Ramos (cell line): ENCODE measurements around the gene KDM5B.

Experiments
- in situ Hi-C: fragments of 300-500 bp; cut with MboI; formaldehyde crosslinking; loops from one replicate; pipeline ENCODE4 v1.14.3; 2022; ENCODE audit warnings: low sequenced_read_pairs; ENCODE audit not compliant: unreplicated experiment

Gene KDM5B

DNA sequence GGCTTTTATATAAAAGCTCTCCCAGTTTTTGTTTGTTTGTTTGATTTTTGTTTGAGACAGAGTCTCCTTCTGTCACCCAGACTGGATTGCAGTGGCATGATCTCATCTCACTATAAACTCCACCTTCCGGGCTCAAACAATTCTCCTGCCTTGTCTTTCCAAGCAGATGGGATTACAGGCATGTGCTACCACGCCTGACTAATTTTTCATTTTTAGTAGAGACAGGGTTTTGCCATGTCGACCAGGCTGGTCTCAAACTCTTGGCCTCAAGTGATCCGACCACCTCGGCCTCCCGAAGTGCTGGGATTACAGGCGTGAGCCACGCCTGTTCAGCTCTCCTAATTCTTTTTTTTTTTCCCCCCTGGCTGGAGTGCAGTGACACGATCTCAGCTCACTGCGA is 6.9 kb upstream of the KDM5B start:
- in situ Hi-C loops = no loop called here

- in situ Hi-C loops = no loop called here
Observed at GRCh38 chr1:202812176-202813026, 4.2 kb upstream of the KDM5B start.

DNA sequence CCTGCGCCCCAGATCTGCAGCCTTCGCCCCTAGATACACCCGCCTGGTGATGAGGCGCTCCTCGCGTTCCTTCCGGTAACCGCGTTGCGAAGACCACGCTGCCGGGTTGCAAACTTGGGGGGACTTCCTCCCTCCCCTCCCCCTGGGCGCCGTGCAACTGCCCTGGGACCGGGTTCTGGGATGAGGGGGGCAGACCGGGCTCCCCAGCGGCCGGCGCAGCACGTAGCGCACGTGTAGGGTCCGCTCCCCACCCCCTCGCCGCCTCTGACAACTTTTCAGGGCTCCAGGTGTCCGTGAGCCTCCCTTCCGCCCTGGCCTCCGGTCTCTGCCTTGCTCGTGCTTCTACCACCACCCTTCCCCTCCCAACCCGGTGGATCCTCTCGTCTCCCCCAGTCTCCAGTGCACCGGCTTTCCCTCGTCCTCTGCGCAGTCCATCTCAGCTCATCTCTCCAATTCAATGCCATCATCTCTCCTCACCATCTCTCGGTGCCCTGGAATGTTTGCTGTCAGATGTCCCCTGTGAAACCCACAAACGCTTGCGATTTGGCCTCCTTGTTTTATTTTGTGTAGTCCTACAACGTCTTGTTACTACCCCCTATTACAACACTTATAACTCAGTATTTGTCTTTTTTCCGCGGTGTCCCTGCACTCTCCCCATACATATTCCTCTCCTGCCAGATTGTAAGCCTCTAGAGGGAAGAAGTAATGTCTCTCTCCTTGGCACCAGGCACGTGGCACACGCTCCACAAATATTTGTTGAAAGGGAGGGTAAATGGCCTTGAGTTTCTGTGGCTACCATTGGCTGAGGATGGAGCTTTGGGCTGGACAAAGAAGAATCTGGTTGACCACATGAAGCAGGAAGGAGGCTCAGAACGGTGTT is 3.3 kb upstream of the KDM5B start:
- in situ Hi-C loops = no loop called here

- in situ Hi-C loops = no loop called here
Observed at GRCh38 chr1:202810615-202811295, 2.5 kb upstream of the KDM5B start, which contains the start of gene PCAT6. Gene PCAT6, plus strand, starts transcription at chr1:202810954.

DNA sequence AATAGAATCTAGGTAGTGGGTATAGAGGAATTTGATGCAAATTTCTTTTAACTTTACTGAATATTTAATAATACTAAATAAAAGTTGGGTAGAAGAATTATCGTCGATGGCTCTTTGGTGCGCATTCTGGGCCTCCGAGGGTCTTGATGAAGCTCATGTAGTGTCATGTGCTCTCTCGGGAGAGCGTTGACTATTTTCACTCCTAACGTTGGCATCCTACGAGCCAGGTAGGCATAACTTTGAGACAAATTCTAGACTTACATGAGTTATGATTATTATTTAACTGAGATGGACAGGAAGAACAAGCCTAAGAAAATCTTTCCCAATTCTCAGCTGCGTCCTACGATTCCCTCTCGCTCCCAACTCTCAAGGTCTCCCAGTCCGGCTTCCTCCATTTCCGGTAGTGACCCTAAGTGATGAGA is 2.0 kb upstream of the KDM5B start:
- in situ Hi-C loops = no loop called here

GRCh38 chr1:202809597-202810159 is 1.5 kb upstream of the KDM5B start:
- in situ Hi-C loops = no loop called here

DNA sequence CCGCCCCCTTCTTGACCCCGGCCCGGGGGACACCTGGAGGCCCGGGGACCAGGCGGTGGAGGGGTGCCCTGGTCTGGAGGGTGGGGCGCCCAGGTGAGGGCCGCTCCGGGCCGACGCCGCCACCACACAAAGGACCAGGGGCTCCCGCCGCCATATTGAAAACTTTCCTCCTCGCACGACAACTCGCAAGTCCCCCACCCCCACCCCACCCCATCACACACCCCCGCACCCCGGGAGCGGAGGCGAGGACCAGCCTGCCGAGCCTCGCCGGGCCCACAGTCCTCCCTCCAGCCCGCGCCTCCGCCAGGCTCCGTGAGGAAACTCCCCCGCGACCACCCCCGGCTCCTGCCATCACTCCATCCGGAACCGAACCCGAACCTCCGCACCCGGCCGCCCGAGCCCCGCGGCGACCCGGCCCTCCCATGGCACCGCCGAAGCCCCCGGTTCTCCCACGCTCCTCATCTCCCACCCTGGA is 733 bp downstream of the KDM5B start:
- in situ Hi-C loops = no loop called here

- in situ Hi-C loops = no loop called here
Observed at GRCh38 chr1:202806845-202807450, 1.3 kb downstream of the KDM5B start.

DNA sequence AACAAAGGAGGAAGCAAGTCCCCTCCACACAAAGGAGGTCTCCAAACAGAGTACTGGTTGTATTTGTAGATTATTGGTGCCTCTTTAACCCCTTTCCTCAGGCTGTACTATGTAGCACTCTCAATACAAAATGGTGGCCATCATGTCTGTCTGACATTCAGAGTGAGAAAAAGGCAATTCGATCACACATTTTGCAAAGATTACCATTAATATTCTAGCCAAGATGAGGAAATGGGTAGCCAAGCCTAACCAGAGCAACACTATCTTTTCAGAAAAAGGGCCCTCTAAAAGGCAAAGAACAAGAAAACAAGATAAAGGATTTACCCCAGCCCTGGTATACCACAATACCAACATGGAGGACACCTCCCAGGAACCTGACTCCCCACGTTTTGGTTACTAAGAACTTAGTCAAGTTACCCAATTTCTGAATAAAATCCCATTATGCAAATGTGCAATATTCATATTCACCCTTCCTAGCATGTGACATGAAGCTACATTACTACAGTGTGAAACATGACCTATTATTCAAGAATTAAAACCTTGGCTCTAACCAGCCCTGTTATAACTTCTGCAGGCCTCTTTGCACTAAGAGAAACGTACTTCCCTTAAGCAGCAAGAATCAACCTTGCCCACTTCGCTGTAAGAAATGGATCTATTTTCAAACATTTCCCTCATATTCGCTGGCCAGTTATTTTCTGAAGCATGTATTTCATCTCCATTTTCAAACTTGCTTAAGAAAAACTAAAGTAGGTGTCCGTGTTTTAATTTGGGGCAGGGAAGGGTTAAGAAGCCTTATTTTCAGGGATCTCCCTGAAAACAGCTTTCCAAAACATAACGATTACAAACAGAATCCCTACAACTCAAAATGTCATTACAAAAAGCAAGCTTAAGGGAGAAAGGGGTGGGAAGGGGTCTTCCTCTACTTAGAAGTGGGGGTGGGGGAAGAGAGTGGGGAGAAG is 2.1 kb downstream of the KDM5B start:
- in situ Hi-C loops = no loop called here

DNA sequence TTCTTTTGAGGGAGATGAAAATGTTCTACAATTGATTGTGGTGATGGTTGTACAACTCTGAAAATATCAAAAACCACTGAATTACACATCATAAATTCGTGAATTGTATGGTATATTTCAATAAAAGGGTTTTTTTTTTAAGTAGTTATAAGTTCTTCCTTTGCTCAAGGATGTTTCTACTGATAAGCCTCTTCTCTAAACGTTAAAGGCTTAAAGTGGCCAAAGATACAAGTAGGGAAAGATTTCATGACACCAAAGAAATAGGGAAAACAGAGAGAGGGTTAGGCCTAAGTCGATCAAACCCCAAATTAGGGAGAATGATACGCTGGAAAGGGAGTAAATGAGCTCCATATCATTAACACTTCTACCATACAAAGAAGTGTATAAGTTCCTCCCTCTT is 4.1 kb downstream of the KDM5B start:
- in situ Hi-C loops = no loop called here

- in situ Hi-C loops = no loop called here
Observed at GRCh38 chr1:202802998-202803932, 5.0 kb downstream of the KDM5B start.

DNA sequence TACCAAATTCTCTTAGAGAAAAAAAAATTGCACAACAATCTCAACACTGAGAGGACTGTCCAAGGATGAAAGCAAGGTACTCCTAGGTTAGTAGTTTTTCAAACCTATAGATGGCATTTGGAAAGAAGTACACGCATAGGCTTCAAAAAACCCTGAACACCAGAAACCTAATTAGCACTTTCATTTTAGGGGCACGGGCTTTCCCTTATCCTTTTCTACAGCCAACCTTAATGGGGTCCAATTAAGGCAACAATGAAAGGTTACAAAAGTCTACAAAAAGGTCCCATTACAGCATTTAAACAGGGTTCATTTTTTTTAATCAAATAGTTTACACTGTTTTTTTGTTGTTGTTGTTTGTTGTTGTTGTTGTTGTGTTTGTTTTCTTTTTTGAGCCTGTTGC is 6.2 kb downstream of the KDM5B start:
- in situ Hi-C loops = no loop called here

- in situ Hi-C loops = no loop called here
Observed at GRCh38 chr1:202801175-202801574, 7.0 kb downstream of the KDM5B start.

GRCh38 chr1:202800742-202801141 is 7.5 kb downstream of the KDM5B start:
- in situ Hi-C loops = no loop called here

DNA sequence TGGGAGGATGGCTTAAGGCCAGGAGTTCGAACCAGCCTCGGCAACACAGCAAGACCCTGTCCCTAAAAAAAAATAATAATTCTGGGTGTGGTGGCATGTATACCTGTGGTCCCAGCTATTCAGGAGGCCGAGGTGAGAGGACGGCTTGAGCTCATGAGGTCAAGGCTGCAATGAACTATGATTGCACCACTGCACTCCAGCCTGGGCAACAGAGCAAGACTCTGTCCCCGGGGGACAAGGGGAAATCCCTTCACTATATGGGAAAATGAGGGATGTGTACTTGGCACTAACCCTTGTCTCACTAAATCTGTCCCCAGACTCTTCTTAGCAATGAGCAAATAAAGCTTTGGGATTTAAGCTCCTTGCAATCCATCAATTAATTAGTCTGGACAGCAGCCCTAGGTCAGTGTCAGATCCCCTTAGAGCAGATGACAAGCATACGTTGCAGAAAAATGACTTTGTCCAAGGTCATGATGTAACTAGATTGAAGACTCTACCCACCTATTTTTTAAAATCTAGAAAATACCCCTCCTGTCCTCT is 9.4 kb downstream of the KDM5B start:
- in situ Hi-C loops = no loop called here

- in situ Hi-C loops = no loop called here
Observed at GRCh38 chr1:202798260-202798659, 10.0 kb downstream of the KDM5B start.

- in situ Hi-C loops = no loop called here
Observed at GRCh38 chr1:202796670-202797069, 11.6 kb downstream of the KDM5B start.
